SK-N-SH (cell line): ENCODE data around the gene DNAH1. TPM values are rescaled to one million over a fixed set of nuclear protein-coding genes. Genes with fewer than 3 reads are reported as not detected.

Experiments
- CTCF ChIA-PET: fragments of 300-600, 350-600 bp; formaldehyde crosslinking; extraction: SDS; loops from one replicate; lab custom pipeline; 2021; lab: Yijun Ruan, JAX
- POLR2A ChIA-PET: fragments of 350-600 bp; sonication (Branson Sonifier 250); formaldehyde crosslinking; extraction: SDS; loops from one replicate; lab custom pipeline; 2020; ENCODE audit warnings: antibody characterized with exemption, inconsistent platforms; lab: Yijun Ruan, JAX
- DNase-seq: peaks from one replicate; pipeline ENCODE4 v3.0.0; 2012
- H2AFZ ChIP-seq: fragments of 200-600 bp; sonication (generic); 2 replicates; pipeline ENCODE4 v1.8.1; 2016; ENCODE audit warnings: antibody characterized with exemption, mild to moderate bottlenecking, low read depth
- H3F3A ChIP-seq: fragments of 200-600 bp; sonication (generic); replicated peaks from 2 replicates; pipeline ENCODE3; 2016; ENCODE audit warnings: antibody characterized with exemption, mild to moderate bottlenecking; ENCODE audit not compliant: insufficient read depth
- H3K27ac ChIP-seq, 2 experiments: fragments of 200-500 bp in 1 of 2; fragments of 200-600 bp in 1 of 2; sonication (Bioruptor generic) in 1 of 2; sonication (generic), shearing (Covaris generic) in 1 of 2; 2 replicates each; pipeline versions ENCODE4 v1.5.1 to v1.6.1; 2014 to 2016; ENCODE audit warnings: low read depth in 2 of 2, inconsistent platforms in 1 of 2, low read length in 1 of 2, mild to moderate bottlenecking in 1 of 2, mixed read lengths in 1 of 2
- H3K27me3 ChIP-seq: fragments of 200-600 bp; sonication (generic), shearing (Covaris generic); 2 replicates; pipeline ENCODE4 v1.6.1; 2016; ENCODE audit warnings: mixed run types; ENCODE audit not compliant: insufficient read depth
- H3K36me3 ChIP-seq, 2 experiments: fragments of 200-500 bp in 1 of 2; fragments of 200-600 bp in 1 of 2; sonication (Bioruptor generic) in 1 of 2; sonication (generic) in 1 of 2; replicated peaks in 1 of 2; 2 replicates each; pipeline versions ENCODE3 to v1.5.1; 2014 to 2016; ENCODE audit warnings: low read length in 1 of 2, mild to moderate bottlenecking in 1 of 2; ENCODE audit not compliant: insufficient read depth in 2 of 2, control insufficient read depth in 1 of 2
- H3K4me1 ChIP-seq, 2 experiments: fragments of 200-500 bp in 1 of 2; fragments of 200-600 bp in 1 of 2; sonication (Bioruptor generic) in 1 of 2; sonication (generic), shearing (Covaris generic) in 1 of 2; 2 replicates each; pipeline versions ENCODE4 v1.5.1 to v1.6.1; 2014 to 2016; ENCODE audit warnings: low read depth in 1 of 2, low read length in 1 of 2, mixed run types in 1 of 2; ENCODE audit not compliant: insufficient read depth in 2 of 2, control insufficient read depth in 1 of 2
- H3K4me2 ChIP-seq: fragments of 200-600 bp; sonication (generic), shearing (Covaris generic); 2 replicates; pipeline ENCODE4 v1.6.1; 2017; ENCODE audit warnings: mixed run types
- H3K4me3 ChIP-seq, 2 experiments: fragments of 200-500 bp in 1 of 2; fragments of 200-600 bp in 1 of 2; sonication (Bioruptor generic) in 1 of 2; sonication (generic), shearing (Covaris generic) in 1 of 2; 2 replicates each; pipeline versions ENCODE4 v1.5.1 to v1.8.1; 2014 to 2016; ENCODE audit warnings: low read depth in 2 of 2, inconsistent platforms in 1 of 2, low read length in 1 of 2, mild to moderate bottlenecking in 1 of 2, mixed read lengths in 1 of 2, moderate library complexity in 1 of 2
- H3K79me2 ChIP-seq: fragments of 200-600 bp; sonication (generic); 2 replicates; pipeline ENCODE4 v1.8.1; 2017; ENCODE audit warnings: mild to moderate bottlenecking; ENCODE audit not compliant: insufficient read depth
- H3K9ac ChIP-seq: fragments of 200-600 bp; sonication (generic); 2 replicates; pipeline ENCODE4 v1.6.1; 2017; ENCODE audit warnings: mixed run types
- H3K9me2 ChIP-seq: fragments of 200-600 bp; sonication (generic); 2 replicates; pipeline ENCODE4 v1.6.1; 2017; ENCODE audit warnings: mixed run types
- H3K9me3 ChIP-seq: fragments of 200-600 bp; sonication (generic); 2 replicates; pipeline ENCODE4 v1.6.1; 2017; ENCODE audit warnings: mixed run types, mild to moderate bottlenecking, moderate library complexity
- H4K20me1 ChIP-seq: fragments of 200-600 bp; sonication (generic); 2 replicates; pipeline ENCODE4 v1.6.1; 2017; ENCODE audit warnings: mild to moderate bottlenecking, mixed run types; ENCODE audit not compliant: insufficient read depth
- CHD2 ChIP-seq: fragments of 150-350 bp; IDR thresholded peaks from 2 replicates; pipeline ENCODE4 v1.6.1; 2018; ENCODE audit warnings: low read length; ENCODE audit not compliant: partially characterized antibody
- CTCF ChIP-seq: fragments of 200-600 bp; sonication (generic); IDR thresholded peaks from 2 replicates; pipeline ENCODE4 v1.6.1; 2017; ENCODE audit warnings: antibody characterized with exemption, mild to moderate bottlenecking, moderate library complexity
- EP300 ChIP-seq, 2 experiments: IDR thresholded peaks; 2 replicates each; pipeline versions ENCODE4 v1.4.0 to v1.6.1; 2012; ENCODE audit warnings: borderline replicate concordance in 1 of 2, low read depth in 1 of 2, low read length in 1 of 2
- FOXJ3 ChIP-seq: sonication (generic); formaldehyde crosslinking; IDR thresholded peaks from 2 replicates; pipeline ENCODE4 v1.5.1; 2020; ENCODE audit warnings: mild to moderate bottlenecking, missing genetic modification reagents
- GATA2 ChIP-seq: sonication (generic); formaldehyde crosslinking; IDR thresholded peaks from 2 replicates; pipeline ENCODE4 v1.5.0; 2020; ENCODE audit warnings: mild to moderate bottlenecking, missing genetic modification reagents
- IRF3 ChIP-seq: fragments of 150-350 bp; IDR thresholded peaks from 2 replicates; pipeline ENCODE4 v1.6.1; 2016; ENCODE audit warnings: mild to moderate bottlenecking, low read depth, low read length
- REST ChIP-seq: IDR thresholded peaks from 2 replicates; pipeline ENCODE4 v1.6.1; 2012; ENCODE audit warnings: mild to moderate bottlenecking, low read depth, low read length, moderate library complexity
- whole genome bisulfite sequencing: methylation state at CpG from one replicate; pipeline ENCODE4 v1.1.6; 2017; ENCODE audit warnings: low lambda C conversion rate; 5-methylcytosine and 5-hydroxymethylcytosine counted together
- polyA plus RNA-seq, 3 experiments: library from polyadenylated mRNA; depleted of rRNA; stranded (reverse); fragments of >200 nt; gene quantifications; 2 replicates each; pipeline ENCODE4 v1.2.3, GENCODE V29; 2012

DNAH1 gene
- polyA plus RNA-seq, 1 of the 3 experiments (the other 2 are of a cell fraction) = 5.1 TPM

- WGBS = 84% methylated on average over 15 of the region's 27 CpGs
- TF ChIP-seq IRF3 (no peak), EP300 (IDR thresholded peaks at IDR 0.05; ENCODE audit: borderline replicate concordance in 1 of 2, low read depth in 1 of 2, low read length in 1 of 2) (no peak), CTCF (no peak), REST (no peak), GATA2 (CRISPR knock-in tag) (no peak)
- Histone ChIP-seq H3K4me3 (no peak overlapping the region), H3K79me2 (no peaks in the 10 kb centered on the region), H3F3A (no peaks in the 10 kb centered on the region), H3K4me1 (no peaks in the 10 kb centered on the region; a peak in 1 of 4 replicates), H2AFZ (no peak overlapping the region), H3K27ac (no peak overlapping the region), H3K36me3 (no peaks in the 10 kb centered on the region), H3K9me3 (no peaks in the 10 kb centered on the region), H3K9ac (no peak overlapping the region), H3K27me3 (no peaks in the 10 kb centered on the region), H3K9me2 (no peaks in the 10 kb centered on the region), H3K4me2 (no peak overlapping the region), H4K20me1 (no peaks in the 10 kb centered on the region)
- CTCF ChIA-PET = interaction anchor here (1.1 to 32.8 kb wide), 2 partner anchors 18 to 63 kb away, joined by 4 to 504 read pairs; partner anchors contain the start of gene GLYCTK
- POLR2A ChIA-PET = no interaction called here
- no peak for DNase-seq
Observed at GRCh38 chr3:52357151-52358080, 41.3 kb downstream of the DNAH1 start.

- no peaks in the 10 kb centered on the region; a peak in 1 of 4 replicates for H3K4me1 ChIP-seq
- H3F3A ChIP-seq = no peaks in the 10 kb centered on the region
- H3K36me3 ChIP-seq = no peaks in the 10 kb centered on the region
- H3K9ac ChIP-seq = no peak overlapping the region
- no peak for DNase-seq
- POLR2A ChIA-PET = no interaction called here
- CTCF ChIA-PET = interaction anchor here (32.8 kb wide), 1 partner anchor 64 kb away, joined by 504 read pairs; the partner anchor contains the start of gene GLYCTK
- no peaks in the 10 kb centered on the region for H3K9me2 ChIP-seq
- H3K79me2 ChIP-seq = no peaks in the 10 kb centered on the region
- no peaks in the 10 kb centered on the region for H3K27me3 ChIP-seq
- no peak for TF ChIP-seq FOXJ3 (CRISPR knock-in tag)
- no peak for TF ChIP-seq CHD2
- no peak overlapping the region for H3K27ac ChIP-seq
- H3K4me2 ChIP-seq = no peak overlapping the region
- no peak overlapping the region for H3K4me3 ChIP-seq
- 90% methylated on average over 7 of the region's 18 CpGs for WGBS
- no peaks in the 10 kb centered on the region for H3K9me3 ChIP-seq
- H4K20me1 ChIP-seq = no peaks in the 10 kb centered on the region
- H2AFZ ChIP-seq = no peak overlapping the region
Observed at GRCh38 chr3:52358362-52358940, 42.3 kb downstream of the DNAH1 start.
